ENCODE measurements around the gene SLC12A5.
A peak's percentile ranks its signal among the peaks of the same experiment; 100 is the strongest.

SLC12A5 gene

GRCh38 chr20:46056970-46057855, 28.2 kb downstream of the SLC12A5 start:
- DNase-seq, result no peak

DNA sequence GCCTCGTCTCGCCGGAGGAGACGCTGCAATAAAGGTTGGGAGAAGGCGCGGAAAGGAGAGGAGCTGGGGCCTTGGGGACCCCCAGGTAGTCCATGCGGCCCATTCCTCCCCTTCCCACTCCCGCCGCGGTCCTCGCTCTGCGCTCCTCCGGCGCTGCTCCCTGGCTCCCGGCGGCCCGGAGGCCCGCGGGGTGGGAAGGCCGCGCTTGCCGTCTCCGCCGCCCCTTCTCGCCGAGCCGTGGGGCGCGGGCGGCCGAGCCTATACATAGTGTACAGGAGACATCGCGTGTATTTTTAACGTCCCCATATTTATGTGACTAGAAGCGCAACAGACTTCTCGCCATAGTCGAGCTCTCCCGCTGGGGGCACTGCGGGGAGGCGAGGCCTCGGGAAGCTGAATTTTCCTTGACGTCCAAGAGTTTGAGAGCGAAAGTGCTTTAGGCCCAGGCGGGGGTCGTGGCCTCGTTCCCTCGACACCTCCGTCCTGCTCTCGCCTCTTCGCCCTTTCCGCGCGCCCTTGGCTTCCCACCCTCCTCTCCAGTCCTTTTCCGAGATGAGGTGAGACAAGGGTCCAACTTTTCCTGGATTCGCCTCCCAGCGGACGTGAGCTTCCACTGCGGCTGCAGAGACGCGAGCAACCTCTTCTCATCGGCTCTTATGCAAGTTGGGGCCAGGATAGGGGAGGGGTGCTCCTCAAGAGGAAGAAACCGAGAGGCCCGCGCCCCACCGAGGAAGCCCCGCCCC, 29.0 kb downstream of the SLC12A5 start:
- no peak for DNase-seq

DNA sequence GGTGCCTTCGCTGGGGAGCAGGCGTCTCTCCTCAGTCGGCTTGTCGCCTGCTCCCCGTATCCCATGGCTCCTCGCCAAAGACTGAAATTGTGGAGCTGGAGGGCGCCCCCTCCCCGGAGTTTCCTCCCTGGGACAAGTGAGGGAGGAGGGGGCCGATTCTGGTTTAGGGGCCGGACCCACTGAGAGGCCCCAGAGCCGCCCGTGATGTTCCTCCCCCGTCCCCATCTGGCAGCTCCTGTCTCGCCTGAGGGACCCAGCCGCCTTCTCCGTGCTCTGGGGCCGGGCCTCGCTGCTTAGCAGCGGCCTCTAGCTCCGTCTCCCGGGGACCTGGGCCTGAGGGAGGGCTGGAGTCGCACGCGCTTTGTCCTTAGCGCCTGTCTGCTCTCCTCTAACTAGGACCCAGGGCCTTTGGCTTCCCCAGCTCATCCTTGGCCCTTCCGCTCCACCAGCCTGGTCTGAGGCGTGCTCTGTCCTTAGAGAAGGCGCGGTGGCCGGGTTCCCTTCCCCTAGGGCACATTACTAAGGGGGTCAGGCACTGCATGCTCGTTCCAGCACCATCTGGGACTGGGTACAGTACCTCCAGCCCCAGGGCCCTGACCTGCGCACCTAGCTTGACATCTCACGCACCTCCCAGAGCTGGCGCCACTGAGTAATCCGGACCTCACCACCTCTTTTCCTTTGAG, 29.7 kb downstream of the SLC12A5 start:
- DNase-seq, result no peak

DNA sequence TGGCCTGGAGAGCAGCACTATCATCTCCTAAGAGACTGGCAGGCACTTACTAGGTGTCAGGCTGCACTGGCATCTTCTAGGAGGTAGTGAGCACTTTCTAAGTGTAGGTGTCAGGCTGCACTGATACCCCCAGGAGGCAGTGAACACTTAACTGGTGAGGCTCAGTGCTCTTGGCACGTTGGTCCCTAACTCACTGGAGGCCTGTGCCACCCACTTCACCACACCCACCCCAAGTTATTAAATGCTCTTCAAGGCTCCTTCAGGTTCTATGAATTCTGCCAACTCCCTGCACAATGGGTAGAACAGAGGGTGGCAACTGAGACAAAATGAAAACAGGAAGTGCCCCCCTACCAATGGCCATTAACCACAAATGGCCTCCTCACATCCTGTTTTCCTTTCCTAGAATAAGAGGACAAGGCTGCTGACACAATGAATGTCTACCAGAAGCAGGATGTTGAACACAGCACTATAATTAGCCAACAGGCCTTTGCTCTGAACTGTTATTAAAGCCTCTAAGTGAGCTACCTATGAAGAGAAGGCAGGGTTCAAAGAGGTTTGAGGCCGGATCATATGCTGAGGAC, 31.4 kb downstream of the SLC12A5 start:
- peak; percentile 55 for DNase-seq

DNA sequence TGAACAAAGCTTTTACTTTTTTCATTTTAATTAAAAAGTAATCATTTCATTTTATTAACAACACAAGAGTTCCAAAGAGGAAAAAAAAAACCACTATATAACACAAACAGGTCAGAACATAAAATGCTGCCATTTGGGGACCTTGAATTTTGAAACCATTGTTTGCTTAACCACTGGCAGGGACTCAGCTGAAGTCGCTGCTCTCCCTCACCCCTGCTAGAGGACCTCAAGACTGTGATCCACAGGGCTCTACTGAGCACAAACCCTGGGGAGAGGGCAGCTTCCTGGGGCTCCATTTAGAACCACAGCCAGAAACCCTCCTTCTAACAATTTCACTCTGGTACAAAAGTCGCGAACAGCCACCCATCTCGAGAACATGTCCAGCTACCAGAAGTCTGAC, 32.0 kb downstream of the SLC12A5 start:
- no peak for DNase-seq

GRCh38 chr20:46062151-46062550, 33.1 kb downstream of the SLC12A5 start:
- DNase-seq, result no peak

DNA sequence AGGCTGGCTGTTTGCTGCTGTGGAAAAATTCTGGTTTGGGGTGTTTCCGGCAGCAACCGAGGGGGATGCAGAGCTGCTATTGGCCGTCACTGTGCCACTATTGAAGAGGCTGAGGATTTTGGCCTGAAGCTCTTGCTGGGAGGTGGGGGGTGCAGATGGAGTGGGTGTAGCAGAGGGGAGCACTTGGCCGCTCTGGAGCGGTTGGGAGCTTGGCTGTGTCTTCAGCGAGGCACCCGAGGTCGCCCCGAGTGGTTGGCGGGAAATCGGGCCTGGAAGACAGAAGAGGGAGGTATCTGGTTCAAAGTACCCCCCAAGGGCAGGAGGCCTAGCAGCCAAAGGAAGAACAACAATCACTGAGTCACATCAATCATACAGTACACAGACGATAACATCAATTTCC, 33.6 kb downstream of the SLC12A5 start:
- DNase-seq, result no peak

GRCh38 chr20:46063151-46063550, 34.1 kb downstream of the SLC12A5 start:
- no peak for DNase-seq

- DNase-seq, result no peak
Observed at GRCh38 chr20:46063652-46064054, 34.6 kb downstream of the SLC12A5 start.

DNA sequence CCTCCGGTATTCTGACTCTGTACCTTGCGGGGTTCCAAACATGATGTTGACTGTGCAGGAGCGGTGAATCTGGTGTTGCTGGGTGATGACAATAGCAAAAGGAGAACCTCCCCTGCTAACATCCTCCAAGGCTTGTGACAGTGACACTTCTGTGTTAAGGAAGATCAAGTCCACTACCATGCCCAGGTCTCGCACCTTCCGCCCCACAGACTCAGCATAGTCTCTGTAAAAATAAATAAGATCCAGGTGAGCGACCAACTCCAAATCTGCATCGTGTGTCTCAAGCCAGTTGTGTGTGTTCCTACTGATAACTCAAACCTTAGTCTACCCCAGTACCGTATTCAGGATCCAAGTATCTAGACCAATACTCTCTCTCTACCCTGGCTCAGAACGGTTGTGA, 36.0 kb downstream of the SLC12A5 start:
- DNase-seq, result no peak

GRCh38 chr20:46065691-46066090, 36.7 kb downstream of the SLC12A5 start:
- no peak for DNase-seq

DNA sequence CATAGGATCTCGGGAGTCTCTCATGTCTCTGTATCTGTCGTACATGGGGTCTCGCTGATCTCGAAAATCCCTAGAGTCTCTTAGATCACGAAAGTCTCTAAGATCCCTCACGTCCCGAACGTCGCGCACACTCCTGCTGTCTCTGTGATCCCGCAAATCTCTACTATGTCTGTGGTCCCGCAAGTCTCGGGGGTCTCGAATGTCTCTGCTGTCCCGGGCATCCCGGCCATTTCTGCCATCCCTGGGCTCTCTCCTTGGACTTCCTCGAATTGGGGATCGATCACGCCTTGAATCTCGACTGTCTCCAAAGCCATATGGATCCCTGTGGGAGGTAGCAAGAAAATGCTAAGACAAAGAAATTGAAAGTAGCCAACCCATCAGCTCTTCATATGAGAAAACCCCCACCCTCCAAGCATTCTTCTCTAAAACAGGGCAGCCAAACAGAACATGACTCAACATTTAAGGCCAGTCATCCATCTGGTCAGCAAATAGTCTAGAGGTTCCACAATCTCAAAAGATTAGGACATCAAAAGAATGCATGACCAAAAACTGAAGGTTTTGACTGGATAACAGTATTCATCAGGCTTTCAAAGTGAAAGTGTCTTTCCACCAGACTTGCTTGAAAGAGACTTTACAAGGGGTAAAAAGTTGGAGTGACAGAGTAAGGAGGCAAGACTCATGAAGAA, 41.3 kb downstream of the SLC12A5 start:
- no peak for DNase-seq

DNA sequence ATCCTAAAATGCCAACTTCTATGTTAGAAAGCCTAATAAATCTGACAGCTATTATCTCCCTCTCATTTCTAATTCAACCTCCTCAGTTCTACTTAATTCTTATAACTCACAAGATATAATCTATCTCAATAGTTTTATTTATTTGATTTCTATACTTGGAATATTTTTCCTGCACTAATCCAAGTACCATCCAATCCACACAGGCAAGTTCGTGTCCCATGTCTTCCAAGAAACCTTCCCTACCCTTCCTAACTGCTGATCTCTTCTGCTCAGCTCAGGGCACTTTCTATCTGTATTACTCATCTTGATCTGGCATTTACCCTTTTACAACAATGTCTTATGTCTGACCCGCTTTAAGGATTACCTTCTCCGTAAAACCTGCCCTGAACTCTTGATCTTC, 42.6 kb downstream of the SLC12A5 start:
- no peak for DNase-seq

DNA sequence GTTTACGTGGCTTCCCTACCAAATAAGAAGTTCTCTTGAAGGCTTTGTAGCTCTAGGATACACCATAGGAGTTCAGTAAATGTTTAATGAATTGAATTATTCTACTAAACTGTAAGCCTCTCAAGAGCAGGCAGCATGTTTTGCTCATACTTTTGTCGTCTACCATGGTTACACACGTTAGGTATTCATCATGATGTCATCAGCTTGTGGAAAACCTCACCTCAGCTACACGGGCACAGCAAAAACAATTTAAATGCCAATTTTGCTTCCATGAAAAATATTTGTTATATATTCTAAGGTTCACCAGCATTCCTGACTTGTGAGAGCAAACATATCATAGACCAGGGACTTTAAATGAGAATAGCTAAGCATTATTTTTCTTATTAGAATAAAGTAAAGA, 44.0 kb downstream of the SLC12A5 start:
- no peak for DNase-seq

DNA sequence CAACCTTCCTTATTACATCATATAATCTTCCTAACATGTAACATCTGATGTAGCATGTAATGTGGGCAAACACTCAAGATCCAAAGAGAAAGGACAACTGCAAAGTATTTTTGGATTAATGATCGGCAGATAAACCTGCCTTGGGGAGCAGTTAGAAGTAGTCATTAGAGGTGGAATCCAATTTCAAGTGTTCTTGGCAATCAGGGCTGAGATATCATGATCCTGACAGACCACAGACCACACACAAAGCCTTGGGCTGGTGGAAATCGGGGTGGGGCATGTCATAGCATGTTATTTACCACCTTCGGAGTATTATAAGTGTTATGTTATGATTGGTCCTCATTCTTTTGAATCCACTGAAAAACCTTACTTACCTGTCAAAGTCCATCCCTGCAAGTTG, 44.4 kb downstream of the SLC12A5 start:
- no peak for DNase-seq

- no peak for DNase-seq
Observed at GRCh38 chr20:46074006-46074405, 45.0 kb downstream of the SLC12A5 start.

DNA sequence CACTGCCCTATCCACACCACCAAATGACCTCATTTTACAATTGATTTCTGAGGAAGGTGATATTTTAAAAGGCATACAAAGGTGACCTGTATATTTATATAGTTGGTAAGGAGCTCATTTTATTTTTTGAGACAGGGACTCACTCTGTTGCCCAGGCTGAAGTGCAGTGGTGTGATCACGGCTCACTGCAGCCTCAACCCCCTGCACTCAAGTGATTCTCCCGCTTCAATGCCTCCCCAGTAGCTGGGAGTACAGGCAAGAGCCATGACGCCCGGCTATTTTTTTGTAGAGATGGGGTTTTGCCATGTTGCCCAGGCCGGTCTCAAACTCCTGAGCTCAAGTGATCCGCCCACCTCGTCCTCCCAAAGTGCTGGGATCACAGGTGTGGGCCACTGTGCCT, 47.8 kb downstream of the SLC12A5 start:
- DNase-seq, result no peak

DNA sequence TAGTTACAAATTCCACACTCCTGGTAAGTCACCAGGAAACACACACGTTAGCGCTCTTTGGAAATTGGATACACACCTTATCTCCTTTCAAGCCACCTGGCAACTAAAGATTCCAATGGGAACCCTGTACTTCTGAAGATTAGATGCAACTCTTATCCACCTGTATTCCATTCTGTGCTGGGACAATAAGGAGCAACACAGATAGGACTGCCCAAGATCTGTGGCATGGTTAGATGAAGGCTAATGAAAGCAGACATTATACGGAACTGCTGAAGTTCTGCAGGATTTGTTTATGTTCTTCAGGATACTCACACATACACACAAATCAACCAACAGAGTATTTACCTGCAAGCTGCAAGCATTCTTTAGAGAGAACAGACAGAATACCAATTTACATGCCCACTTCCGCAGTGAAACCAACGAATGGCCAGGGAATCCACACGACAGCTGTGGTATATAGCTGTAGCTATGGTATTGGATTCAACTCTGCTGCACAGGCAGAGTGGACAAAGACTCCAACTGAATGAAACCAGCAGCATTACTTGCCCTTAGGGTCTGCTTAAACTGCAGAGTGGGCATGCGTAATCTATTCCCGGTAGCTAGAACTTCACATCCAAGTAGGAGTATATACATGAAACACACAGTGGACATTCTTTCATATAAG, 48.8 kb downstream of the SLC12A5 start:
- DNase-seq, result no peak

DNA sequence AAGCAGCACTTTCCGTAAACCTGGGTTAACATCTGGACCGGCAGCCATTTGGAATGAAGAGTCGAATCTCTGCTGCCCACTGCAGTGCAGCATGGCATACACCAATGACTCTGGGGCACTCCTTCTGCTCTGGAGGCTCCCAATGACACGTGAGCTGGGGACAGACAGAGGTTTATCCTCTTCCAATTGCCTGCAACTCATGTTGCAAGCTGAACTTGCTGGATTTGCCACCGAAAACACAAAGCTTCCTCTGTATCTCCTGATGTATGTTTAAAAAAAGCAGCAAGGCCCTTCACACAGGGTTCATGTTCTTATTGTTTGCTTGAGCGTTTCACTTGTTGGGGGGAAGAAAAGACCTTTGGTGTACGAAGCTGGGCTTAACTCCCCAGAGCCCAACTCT, 49.9 kb downstream of the SLC12A5 start:
- no peak for DNase-seq

GRCh38 chr20:46081074-46081473, 52.1 kb downstream of the SLC12A5 start:
- DNase-seq, result no peak

GRCh38 chr20:46083101-46083500, 54.1 kb downstream of the SLC12A5 start:
- no peak for DNase-seq

DNA sequence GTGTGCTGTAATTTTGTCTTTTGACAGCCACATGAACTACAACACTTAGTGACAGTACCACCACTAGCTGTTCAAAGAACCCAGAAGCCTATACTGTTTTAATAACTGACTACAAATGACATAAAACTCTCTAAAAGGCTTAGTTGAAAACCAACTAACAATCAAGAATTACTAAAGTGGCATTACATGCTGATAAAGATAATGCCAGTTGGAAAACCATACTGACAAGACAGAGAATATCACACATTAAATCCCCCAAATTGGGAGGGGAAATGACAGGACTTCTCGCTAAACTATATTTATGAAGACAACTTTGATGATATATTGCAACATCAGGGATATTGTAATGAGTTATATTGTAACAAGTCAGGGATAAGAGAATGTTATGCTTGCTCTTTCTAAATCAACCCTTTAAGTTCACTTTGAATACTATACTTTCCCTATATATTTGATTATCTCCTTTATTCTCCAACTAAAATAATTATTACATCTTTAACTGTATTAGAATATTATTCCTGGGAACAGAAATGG, 54.6 kb downstream of the SLC12A5 start:
- DNase-seq, result no peak
